Measurements from ENCODE around the gene MAP2K6.

MAP2K6 gene

GRCh38 chr17:69486779-69487637, 72.5 kb downstream of the MAP2K6 start:
- in situ Hi-C loops (cut with HindIII; ENCODE audit: low sequenced_read_pairs), result no loop called here

GRCh38 chr17:69489313-69489712, 74.8 kb downstream of the MAP2K6 start:
- in situ Hi-C loops (cut with HindIII; ENCODE audit: low sequenced_read_pairs), result no loop called here

GRCh38 chr17:69492410-69493071, 78.0 kb downstream of the MAP2K6 start:
- in situ Hi-C loops (cut with HindIII; ENCODE audit: low sequenced_read_pairs), result no loop called here

GRCh38 chr17:69495787-69496186, 81.3 kb downstream of the MAP2K6 start:
- in situ Hi-C loops (cut with HindIII; ENCODE audit: low sequenced_read_pairs), result no loop called here

- in situ Hi-C loops (cut with HindIII; ENCODE audit: low sequenced_read_pairs), result no loop called here
Measured at GRCh38 chr17:69497161-69497560, 82.7 kb downstream of the MAP2K6 start.

- in situ Hi-C loops (cut with HindIII; ENCODE audit: low sequenced_read_pairs), result no loop called here
Measured at GRCh38 chr17:69499318-69499717, 84.8 kb downstream of the MAP2K6 start.

- in situ Hi-C loops (cut with HindIII; ENCODE audit: low sequenced_read_pairs), result no loop called here
Measured at GRCh38 chr17:69500911-69501429, 86.5 kb downstream of the MAP2K6 start.

- in situ Hi-C loops (cut with HindIII; ENCODE audit: low sequenced_read_pairs), result no loop called here
Measured at GRCh38 chr17:69501591-69502468, 87.3 kb downstream of the MAP2K6 start.

GRCh38 chr17:69503711-69504110, 89.2 kb downstream of the MAP2K6 start:
- in situ Hi-C loops (cut with HindIII; ENCODE audit: low sequenced_read_pairs), result no loop called here

GRCh38 chr17:69505740-69506139, 91.2 kb downstream of the MAP2K6 start:
- in situ Hi-C loops (cut with HindIII; ENCODE audit: low sequenced_read_pairs), result no loop called here

- in situ Hi-C loops (cut with HindIII; ENCODE audit: low sequenced_read_pairs), result no loop called here
Measured at GRCh38 chr17:69506489-69506888, 92.0 kb downstream of the MAP2K6 start.

- in situ Hi-C loops (cut with HindIII; ENCODE audit: low sequenced_read_pairs), result no loop called here
Measured at GRCh38 chr17:69508814-69509213, 94.3 kb downstream of the MAP2K6 start.

- in situ Hi-C loops (cut with HindIII; ENCODE audit: low sequenced_read_pairs), result no loop called here
Measured at GRCh38 chr17:69511250-69511649, 96.8 kb downstream of the MAP2K6 start.

- in situ Hi-C loops (cut with HindIII; ENCODE audit: low sequenced_read_pairs), result no loop called here
Measured at GRCh38 chr17:69512946-69513345, 98.4 kb downstream of the MAP2K6 start.

- in situ Hi-C loops (cut with HindIII; ENCODE audit: low sequenced_read_pairs), result no loop called here
Measured at GRCh38 chr17:69516225-69516624, 101.7 kb downstream of the MAP2K6 start.

- in situ Hi-C loops (cut with HindIII; ENCODE audit: low sequenced_read_pairs), result no loop called here
Measured at GRCh38 chr17:69516911-69517310, 102.4 kb downstream of the MAP2K6 start.

- in situ Hi-C loops (cut with HindIII; ENCODE audit: low sequenced_read_pairs), result no loop called here
Measured at GRCh38 chr17:69518951-69519350, 104.5 kb downstream of the MAP2K6 start.

- in situ Hi-C loops (cut with HindIII; ENCODE audit: low sequenced_read_pairs), result no loop called here
Measured at GRCh38 chr17:69523244-69523861, 108.9 kb downstream of the MAP2K6 start.

- in situ Hi-C loops (cut with HindIII; ENCODE audit: low sequenced_read_pairs), result no loop called here
Measured at GRCh38 chr17:69524854-69525253, 110.4 kb downstream of the MAP2K6 start.

Data from DLD1 (cell line).